PC-9 (cell line): ENCODE measurements around the gene HEMK1.

ENCODE experiments used
- CTCF ChIP-seq: fragments of 200-600 bp; sonication (generic); conservative IDR thresholded peaks from 2 replicates; pipeline ENCODE4 v1.6.1; 2017; ENCODE audit warnings: mixed run types, antibody characterized with exemption, mild to moderate bottlenecking, moderate library complexity
- EZH2 ChIP-seq: fragments of 200-600 bp; sonication (generic); IDR thresholded peaks from 2 replicates; pipeline ENCODE4 v1.8.0; 2017; ENCODE audit warnings: antibody characterized with exemption, low read depth

- TF ChIP-seq CTCF = no peak
- no peak for TF ChIP-seq EZH2
These were observed 23.2 kb downstream of the HEMK1 start for GRCh38 chr3:50592568-50592967.
